Mesothelial cell of epicardium (in vitro differentiated cells): ENCODE measurements around the gene AURKB. TPM values are rescaled to one million over a fixed set of nuclear protein-coding genes. Genes with fewer than 3 reads are reported as not detected.

Source experiments
- DNase-seq, 2 experiments: peaks; one replicate each; pipeline ENCODE4 v3.0.0; 2021; ENCODE audit warnings: low spot score in 2 of 2; ENCODE audit not compliant: unreplicated experiment in 2 of 2
- H3K27ac Mint-ChIP-seq: 2 replicates; pipeline ENCODE4 v1.8.0; 2021; ENCODE audit warnings: mixed read lengths
- H3K27me3 Mint-ChIP-seq: 2 replicates; pipeline ENCODE4 v1.8.0; 2021; ENCODE audit warnings: low read depth, mixed read lengths
- H3K36me3 Mint-ChIP-seq: 2 replicates; pipeline ENCODE4 v1.8.0; 2021; ENCODE audit warnings: mixed read lengths
- H3K4me1 Mint-ChIP-seq: 2 replicates; pipeline ENCODE4 v1.8.0; 2021; ENCODE audit warnings: mixed read lengths
- H3K4me3 Mint-ChIP-seq: 2 replicates; pipeline ENCODE4 v1.8.0; 2021; ENCODE audit warnings: mild to moderate bottlenecking, moderate library complexity, mixed read lengths
- H3K9me3 Mint-ChIP-seq: 2 replicates; pipeline ENCODE4 v1.8.0; 2021; ENCODE audit warnings: mixed read lengths
- total RNA-seq: library from RNA; stranded (reverse); gene quantifications from 3 replicates; pipeline ENCODE4 v1.2.1, GENCODE V29; 2021
- TF ChIP-seq, protein P1 (sequence below): fragments of 200-600 bp; sonication (generic); IDR thresholded peaks from one replicate; pipeline ENCODE4 v1.5.0; 2021; ENCODE audit warnings: antibody characterized with exemption; ENCODE audit not compliant: unreplicated experiment

AURKB gene
- total RNA-seq, 1 donor from 2014 or later, result 37.3 TPM

DNA sequence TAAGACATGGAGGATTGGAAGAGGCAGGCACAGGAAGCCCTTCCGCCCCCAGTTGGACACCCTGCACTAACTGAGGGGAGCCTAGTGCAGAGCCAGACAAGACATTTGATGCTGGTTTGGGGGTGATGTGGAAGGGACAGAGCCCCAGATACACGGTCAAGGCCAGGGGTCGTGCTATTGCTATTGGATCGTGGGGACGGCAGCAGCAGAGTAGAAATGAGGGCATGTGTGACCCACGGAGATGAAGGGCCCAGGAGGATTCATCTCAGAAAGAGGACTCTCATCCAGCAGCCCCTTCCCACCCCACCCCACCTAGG, 45.6 kb downstream of the AURKB start:
- Mint-ChIP-seq H3K9me3 (no peaks in the 10 kb centered on the region), H3K27ac (peak overlapping the region; percentile 88), H3K4me1 (peaks cover 35% of the 10 kb centered on the region), H3K27me3 (no peaks in the 10 kb centered on the region), H3K4me3 (peak overlapping the region; percentile 88), H3K36me3 (no peaks in the 10 kb centered on the region)
- TF ChIP-seq, protein P1, sequence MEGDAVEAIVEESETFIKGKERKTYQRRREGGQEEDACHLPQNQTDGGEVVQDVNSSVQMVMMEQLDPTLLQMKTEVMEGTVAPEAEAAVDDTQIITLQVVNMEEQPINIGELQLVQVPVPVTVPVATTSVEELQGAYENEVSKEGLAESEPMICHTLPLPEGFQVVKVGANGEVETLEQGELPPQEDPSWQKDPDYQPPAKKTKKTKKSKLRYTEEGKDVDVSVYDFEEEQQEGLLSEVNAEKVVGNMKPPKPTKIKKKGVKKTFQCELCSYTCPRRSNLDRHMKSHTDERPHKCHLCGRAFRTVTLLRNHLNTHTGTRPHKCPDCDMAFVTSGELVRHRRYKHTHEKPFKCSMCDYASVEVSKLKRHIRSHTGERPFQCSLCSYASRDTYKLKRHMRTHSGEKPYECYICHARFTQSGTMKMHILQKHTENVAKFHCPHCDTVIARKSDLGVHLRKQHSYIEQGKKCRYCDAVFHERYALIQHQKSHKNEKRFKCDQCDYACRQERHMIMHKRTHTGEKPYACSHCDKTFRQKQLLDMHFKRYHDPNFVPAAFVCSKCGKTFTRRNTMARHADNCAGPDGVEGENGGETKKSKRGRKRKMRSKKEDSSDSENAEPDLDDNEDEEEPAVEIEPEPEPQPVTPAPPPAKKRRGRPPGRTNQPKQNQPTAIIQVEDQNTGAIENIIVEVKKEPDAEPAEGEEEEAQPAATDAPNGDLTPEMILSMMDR, result no peak
- no peak for DNase-seq

DNA sequence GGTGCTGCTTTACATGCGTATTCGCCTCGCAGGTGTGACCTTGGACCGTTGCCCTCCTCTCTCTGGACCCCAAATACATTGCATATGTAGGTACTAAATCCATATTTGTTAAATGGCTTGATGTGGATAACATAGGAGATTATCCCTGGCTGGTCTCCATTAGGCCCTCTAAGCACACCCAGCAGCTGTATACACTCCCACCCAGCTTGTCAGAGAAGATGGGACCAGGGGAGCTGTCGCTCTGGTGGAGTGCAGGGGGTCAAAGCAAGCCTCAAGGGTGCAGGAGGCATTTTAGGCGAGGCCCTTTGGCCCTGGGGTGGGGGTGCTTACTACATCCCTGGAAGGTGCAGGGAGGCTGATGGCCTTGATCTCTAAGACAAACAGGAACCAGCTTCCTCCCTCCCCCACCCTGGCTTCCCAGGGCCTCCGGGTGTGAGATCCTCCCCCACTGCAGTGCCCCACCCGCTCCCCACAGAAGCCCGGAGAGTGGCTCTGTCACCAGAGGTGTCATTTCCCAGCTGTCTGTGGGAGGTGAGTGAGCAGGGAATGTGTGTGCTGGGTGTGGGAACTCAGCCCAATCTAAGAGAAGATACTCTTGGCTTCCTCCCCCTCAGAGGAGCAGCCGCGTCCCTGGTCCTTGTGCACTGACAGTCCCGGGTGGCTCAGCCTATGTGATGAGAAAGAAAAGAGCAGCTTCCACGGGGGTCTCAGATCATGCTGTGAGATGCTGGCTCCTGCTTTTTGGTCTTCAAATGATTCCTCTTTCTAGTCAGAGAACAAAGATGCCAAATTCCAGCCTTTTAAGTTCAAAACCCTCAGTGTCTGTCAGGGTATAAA, 46.2 kb downstream of the AURKB start:
- Mint-ChIP-seq H3K4me3 (peak overlapping the region; percentile 88), H3K4me1 (peaks cover 35% of the 10 kb centered on the region), H3K27me3 (no peaks in the 10 kb centered on the region), H3K9me3 (no peaks in the 10 kb centered on the region), H3K36me3 (no peaks in the 10 kb centered on the region), H3K27ac (peak overlapping the region; percentile 88)
- TF ChIP-seq, protein P1, result no peak
- DNase-seq, result no peak

DNA sequence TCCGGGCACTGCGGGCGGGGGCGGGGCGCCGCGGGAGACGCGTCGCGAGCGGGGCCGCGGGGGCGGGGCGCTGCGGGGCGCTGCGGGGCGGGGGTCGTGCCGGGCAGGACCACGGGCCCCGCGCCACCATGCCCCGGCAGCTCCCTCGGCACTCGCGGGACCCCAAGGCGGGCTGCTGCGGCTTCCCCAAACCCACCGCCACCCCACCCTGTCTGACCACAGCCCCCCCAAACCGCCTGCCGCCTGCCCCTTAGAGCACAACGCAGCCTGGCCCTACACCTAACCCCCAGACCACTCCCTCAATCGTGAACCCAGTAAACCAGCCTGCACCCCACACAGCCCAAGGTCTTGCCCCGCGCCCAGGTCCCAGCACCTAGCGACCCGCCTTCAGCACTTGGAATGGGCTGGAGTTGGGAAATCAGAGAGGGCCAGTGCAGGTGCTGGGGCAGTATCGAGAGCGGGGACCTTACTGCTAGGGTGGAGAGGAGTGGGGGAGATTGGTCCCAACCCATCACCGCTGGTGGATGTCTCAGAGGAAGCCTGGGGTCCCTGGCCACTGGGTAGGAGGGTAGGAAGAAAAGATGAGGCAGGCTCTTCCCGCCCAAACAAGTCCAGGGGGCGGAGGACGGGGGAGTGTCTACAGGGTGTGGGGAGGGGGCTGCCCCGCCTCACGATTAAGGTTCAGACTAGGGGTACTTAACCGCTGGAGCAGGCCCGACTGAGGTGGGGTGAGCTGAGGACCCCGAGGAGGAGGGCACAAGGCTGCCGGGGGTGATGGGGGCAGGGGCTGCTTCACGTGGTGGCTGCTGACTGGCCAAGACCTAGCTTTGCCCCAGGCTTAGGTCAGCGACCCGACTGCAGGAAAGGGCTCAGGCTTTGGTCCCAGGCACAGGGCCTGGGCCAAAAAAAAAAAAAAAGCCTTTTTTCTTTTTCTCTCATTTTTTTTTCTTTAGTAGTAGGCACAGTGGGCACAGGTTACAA, 47.1 kb downstream of the AURKB start:
- no peaks in the 10 kb centered on the region for H3K36me3 Mint-ChIP-seq
- peak overlapping the region; percentile 97 for H3K27ac Mint-ChIP-seq
- DNase-seq, result no peak
- no peaks in the 10 kb centered on the region for H3K27me3 Mint-ChIP-seq
- TF ChIP-seq, protein P1, result no peak
- peaks cover 37% of the 10 kb centered on the region for H3K4me1 Mint-ChIP-seq
- H3K9me3 Mint-ChIP-seq, result no peaks in the 10 kb centered on the region
- peak overlapping the region; percentile 88 for H3K4me3 Mint-ChIP-seq

DNA sequence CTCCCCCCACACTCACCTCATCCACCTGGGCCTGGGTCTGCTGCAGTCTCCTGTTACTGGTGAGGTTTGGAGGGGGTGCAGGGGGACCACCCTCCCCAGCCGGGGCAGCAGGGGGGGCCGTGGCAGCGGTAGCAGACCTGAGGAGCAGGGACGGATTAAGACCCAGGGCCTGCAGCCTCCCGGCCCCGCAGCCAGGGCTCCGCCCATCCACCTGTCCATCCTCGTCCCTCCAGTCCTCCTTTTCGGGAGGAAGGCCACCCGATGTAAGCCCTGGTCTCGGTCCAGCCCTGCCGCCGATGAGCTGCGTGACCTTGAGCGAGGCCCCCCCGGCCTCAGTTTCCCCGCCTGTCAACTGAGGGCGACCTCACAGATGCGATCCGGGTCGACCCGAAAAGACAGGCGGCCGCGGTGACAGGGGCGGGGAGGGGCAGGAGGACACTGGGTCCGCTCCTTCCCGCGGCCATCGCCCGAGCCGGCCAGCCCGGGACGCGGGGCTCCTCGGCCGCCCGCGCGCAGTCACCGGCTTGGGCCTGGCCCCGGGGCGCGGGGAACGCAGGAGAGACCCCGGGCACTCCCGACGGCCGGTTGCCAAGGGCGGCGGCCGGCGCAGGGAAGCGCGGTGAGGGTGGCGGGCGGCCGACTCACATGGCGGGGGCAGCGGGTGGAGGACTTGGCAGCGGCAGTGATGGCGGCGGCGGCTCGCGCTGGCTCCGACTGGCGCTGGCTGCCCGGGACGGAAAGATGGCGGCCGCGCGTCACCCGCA, 48.0 kb downstream of the AURKB start, which contains the start of gene VAMP2:
Gene VAMP2, minus strand, starts transcription at position 716 of the 764 bp plus-strand sequence. Its CDS starts 69 bp downstream, at position 647.
- Mint-ChIP-seq H3K4me3 (peak within 1 kb of the TSS; percentile 88), H3K9me3 (no peaks in the 10 kb centered on the region), H3K36me3 (no peaks in the 10 kb centered on the region), H3K27ac (peak within 1 kb of the TSS; percentile 97), H3K27me3 (no peaks in the 10 kb centered on the region), H3K4me1 (peaks cover 37% of the 10 kb centered on the region)
- TF ChIP-seq, protein P1, result no peak
- peak; percentile 75 to 83 for DNase-seq
